Activated CD4-positive, alpha-beta memory T cell treated with anti-CD3 and anti-CD28 coated beads for 36 hours (primary cell): ENCODE results near the gene UBAC2. TPM values are rescaled to one million over a fixed set of nuclear protein-coding genes. Genes with fewer than 3 reads are reported as not detected.

Source experiments
- CTCF ChIA-PET: fragments of 350-600 bp; sonication (Branson Sonifier 250); formaldehyde crosslinking; loops from one replicate; lab custom pipeline; 2021; ENCODE audit warnings: antibody characterized with exemption, inconsistent platforms; lab: Charles Lee
- POLR2A ChIA-PET: fragments of 350-600 bp; sonication (Branson Sonifier 250); formaldehyde crosslinking; loops from one replicate; lab custom pipeline; 2021; ENCODE audit warnings: antibody characterized with exemption; lab: Charles Lee
- DNase-seq: peaks from one replicate; pipeline ENCODE4 v3.0.0-alpha.2; 2020
- H3K27ac Mint-ChIP-seq: one replicate; pipeline ENCODE4 v1.8.0; 2021; ENCODE audit warnings: mixed read lengths
- H3K27me3 Mint-ChIP-seq: one replicate; pipeline ENCODE4 v1.8.0; 2021; ENCODE audit warnings: mixed read lengths
- H3K36me3 Mint-ChIP-seq: one replicate; pipeline ENCODE4 v1.8.0; 2021; ENCODE audit warnings: mixed read lengths
- H3K4me1 Mint-ChIP-seq: one replicate; pipeline ENCODE4 v1.8.0; 2021; ENCODE audit warnings: low read depth, mixed read lengths
- H3K4me3 Mint-ChIP-seq: one replicate; pipeline ENCODE4 v1.8.0; 2021; ENCODE audit warnings: mild to moderate bottlenecking, mixed read lengths
- H3K9me3 Mint-ChIP-seq: one replicate; pipeline ENCODE4 v1.8.0; 2021; ENCODE audit warnings: mixed read lengths
- intact Hi-C: fragments of 100-400 bp; cut with micrococcal nuclease; formaldehyde crosslinking; loops from one replicate; pipeline ENCODE4 v1.15.1; 2023
- total RNA-seq, 2 experiments: library from RNA; stranded (reverse); gene quantifications; one replicate each; pipeline ENCODE4 v1.2.3, GENCODE V29; 2021

UBAC2 gene
- total RNA-seq, 2 experiments from 2014 or later: 51.8 to 54.5 TPM

- Mint-ChIP-seq H3K9me3 (no peaks in the 10 kb centered on the region), H3K4me1 (peaks cover 10% of the 10 kb centered on the region), H3K27me3 (no peaks in the 10 kb centered on the region), H3K27ac (no peak overlapping the region), H3K4me3 (no peak overlapping the region), H3K36me3 (no peaks in the 10 kb centered on the region)
- ChIA-PET CTCF (interaction anchor here (1.2 kb wide), 1 partner anchor 14 kb away, joined by 5 read pairs; no protein-coding TSS in a partner anchor), POLR2A (interaction anchor here (1.5 kb wide), 1 partner anchor 10 kb away, joined by 3 read pairs; the partner anchor contains the start of gene UBAC2)
- intact Hi-C loops: no loop called here
- no peak for DNase-seq
Measured at GRCh38 chr13:99190147-99190985, 10.3 kb upstream of the UBAC2 start.

GRCh38 chr13:99191336-99191899 is 9.2 kb upstream of the UBAC2 start:
- DNase-seq: no peak
- peaks cover 10% of the 10 kb centered on the region for H3K4me1 Mint-ChIP-seq
- intact Hi-C loops: no loop called here
- H3K27ac Mint-ChIP-seq: no peak overlapping the region
- H3K36me3 Mint-ChIP-seq: no peaks in the 10 kb centered on the region
- CTCF ChIA-PET: interaction anchor here (1.2 kb wide), 1 partner anchor 15 kb away, joined by 5 read pairs; no protein-coding TSS in a partner anchor
- POLR2A ChIA-PET: interaction anchor here (1.5 kb wide), 1 partner anchor 9 kb away, joined by 3 read pairs; the partner anchor contains the start of gene UBAC2
- no peak overlapping the region for H3K4me3 Mint-ChIP-seq
- no peaks in the 10 kb centered on the region for H3K9me3 Mint-ChIP-seq
- H3K27me3 Mint-ChIP-seq: no peaks in the 10 kb centered on the region

DNA sequence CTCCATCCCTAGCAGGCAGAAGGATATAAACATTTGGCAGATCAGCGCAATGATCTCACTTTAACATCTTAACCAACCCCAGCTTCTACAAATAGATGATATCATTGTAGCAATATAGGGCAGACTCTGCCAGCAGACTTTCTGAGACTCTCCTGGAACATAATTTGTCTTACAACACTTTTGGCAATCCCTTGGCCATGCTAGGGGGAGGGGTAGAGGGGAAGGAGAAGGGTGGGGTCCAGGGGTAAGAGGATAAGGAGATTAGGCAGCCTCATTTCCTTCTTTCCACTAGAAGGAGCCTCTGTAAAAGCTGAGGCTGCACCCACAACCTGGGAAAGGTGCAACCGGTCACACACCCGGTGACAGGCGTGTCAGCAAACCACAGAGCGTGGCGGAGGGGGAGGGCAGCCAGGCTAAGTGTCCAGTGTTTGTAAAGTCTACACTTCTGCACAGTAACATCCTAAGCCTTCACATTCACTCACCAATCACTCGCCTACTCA is 8.7 kb upstream of the UBAC2 start:
- ChIA-PET CTCF (no interaction called here), POLR2A (interaction anchor here (1.5 kb wide), 1 partner anchor 8 kb away, joined by 3 read pairs; the partner anchor contains the start of gene UBAC2)
- Mint-ChIP-seq H3K27ac (no peak overlapping the region), H3K4me1 (peaks cover 11% of the 10 kb centered on the region), H3K36me3 (no peaks in the 10 kb centered on the region), H3K9me3 (no peaks in the 10 kb centered on the region), H3K4me3 (no peak overlapping the region), H3K27me3 (no peaks in the 10 kb centered on the region)
- no peak for DNase-seq
- intact Hi-C loops: no loop called here

DNA sequence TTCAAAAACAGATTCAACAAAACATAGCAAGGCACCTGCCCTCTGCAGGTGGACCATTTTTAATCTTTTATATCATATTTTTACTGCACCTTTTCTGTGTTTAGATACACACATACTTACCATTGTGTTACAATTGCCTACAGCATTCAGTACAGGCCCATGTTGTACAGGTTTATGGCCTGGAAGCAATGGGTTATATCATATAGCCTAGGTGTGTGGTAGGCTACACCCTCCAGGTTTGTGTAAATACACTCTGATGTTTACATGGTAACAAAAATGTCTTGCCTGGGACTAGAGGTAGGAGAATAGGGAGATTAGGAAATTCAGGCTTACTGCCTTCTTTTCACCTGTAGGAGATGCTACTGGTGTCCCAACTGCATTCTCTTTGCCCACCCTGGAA is 8.2 kb upstream of the UBAC2 start:
- Mint-ChIP-seq H3K27ac (no peak overlapping the region), H3K4me3 (no peak overlapping the region), H3K36me3 (no peaks in the 10 kb centered on the region), H3K4me1 (peaks cover 15% of the 10 kb centered on the region), H3K9me3 (no peaks in the 10 kb centered on the region), H3K27me3 (no peaks in the 10 kb centered on the region)
- DNase-seq: no peak
- POLR2A ChIA-PET: interaction anchor here (1.5 kb wide), 1 partner anchor 8 kb away, joined by 3 read pairs; the partner anchor contains the start of gene UBAC2
- CTCF ChIA-PET: interaction anchor here (2.0 kb wide), 1 partner anchor 78 kb away, joined by 8 read pairs; no protein-coding TSS in a partner anchor
- intact Hi-C loops: no loop called here

DNA sequence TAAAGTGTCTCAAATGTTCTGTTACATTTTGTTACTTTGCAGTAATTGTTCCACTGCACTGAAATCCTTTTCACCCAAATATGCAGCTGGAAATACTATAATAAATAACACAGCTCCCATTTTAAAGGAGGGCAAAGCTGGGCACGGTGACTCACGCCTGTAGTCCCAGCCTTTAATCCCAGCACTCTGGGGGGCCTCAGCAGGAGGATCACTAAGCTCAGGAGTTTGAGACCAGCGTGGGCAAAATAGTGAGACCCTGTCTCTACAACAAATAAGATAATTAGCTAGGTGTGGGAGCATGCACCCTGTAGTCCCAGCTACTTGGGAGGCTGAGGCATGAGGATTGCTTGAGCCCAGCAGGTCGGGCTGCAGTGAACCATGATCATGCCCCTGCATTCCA is 7.5 kb upstream of the UBAC2 start:
- DNase-seq: no peak
- intact Hi-C loops: no loop called here
- H3K4me3 Mint-ChIP-seq: no peak overlapping the region
- no peak overlapping the region for H3K27ac Mint-ChIP-seq
- no peaks in the 10 kb centered on the region for H3K9me3 Mint-ChIP-seq
- POLR2A ChIA-PET: no interaction called here
- no peaks in the 10 kb centered on the region for H3K36me3 Mint-ChIP-seq
- peaks cover 15% of the 10 kb centered on the region for H3K4me1 Mint-ChIP-seq
- CTCF ChIA-PET: interaction anchor here (2.0 kb wide), 1 partner anchor 77 kb away, joined by 8 read pairs; no protein-coding TSS in a partner anchor
- H3K27me3 Mint-ChIP-seq: no peaks in the 10 kb centered on the region

DNA sequence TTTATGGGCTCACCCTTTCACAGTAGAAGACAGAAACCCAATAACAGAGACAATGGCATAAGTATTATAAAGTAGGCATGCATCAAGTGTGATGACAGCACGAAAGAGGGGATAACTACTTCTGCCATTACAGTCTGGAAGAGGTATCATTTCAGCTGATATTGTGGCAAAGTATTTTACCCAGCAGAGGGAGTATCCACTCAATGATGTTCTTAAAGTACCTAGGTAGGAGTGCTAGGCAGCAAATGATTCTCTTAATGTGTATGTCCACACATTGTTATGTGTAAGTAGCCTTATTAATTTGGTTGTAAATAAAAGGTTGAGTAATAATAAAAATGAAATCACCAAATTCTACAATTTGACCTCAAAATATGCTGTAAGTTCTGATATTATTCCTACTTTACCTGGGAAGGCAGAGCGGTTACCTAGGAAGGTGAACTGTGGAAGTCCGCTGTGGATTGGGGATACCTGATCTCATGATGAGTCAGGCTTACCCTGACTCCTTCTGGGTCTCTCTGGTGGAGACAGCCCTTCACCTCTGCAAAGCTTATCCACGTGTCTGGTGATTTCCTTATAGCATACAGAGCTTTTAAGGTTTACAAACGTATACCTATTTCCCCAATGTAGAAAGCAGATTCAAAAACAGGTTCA is 4.1 kb upstream of the UBAC2 start:
- H3K4me3 Mint-ChIP-seq: no peak overlapping the region
- CTCF ChIA-PET: interaction anchor here (1.0 to 3.2 kb wide), 5 partner anchors 20 to 72 kb away, joined by 3 to 18 read pairs (median 3); no protein-coding TSS in a partner anchor
- peaks cover 7% of the 10 kb centered on the region for H3K36me3 Mint-ChIP-seq
- POLR2A ChIA-PET: no interaction called here
- no peaks in the 10 kb centered on the region for H3K27me3 Mint-ChIP-seq
- H3K27ac Mint-ChIP-seq: no peak overlapping the region
- peaks cover 31% of the 10 kb centered on the region for H3K4me1 Mint-ChIP-seq
- intact Hi-C loops: no loop called here
- DNase-seq: no peak
- H3K9me3 Mint-ChIP-seq: no peaks in the 10 kb centered on the region

DNA sequence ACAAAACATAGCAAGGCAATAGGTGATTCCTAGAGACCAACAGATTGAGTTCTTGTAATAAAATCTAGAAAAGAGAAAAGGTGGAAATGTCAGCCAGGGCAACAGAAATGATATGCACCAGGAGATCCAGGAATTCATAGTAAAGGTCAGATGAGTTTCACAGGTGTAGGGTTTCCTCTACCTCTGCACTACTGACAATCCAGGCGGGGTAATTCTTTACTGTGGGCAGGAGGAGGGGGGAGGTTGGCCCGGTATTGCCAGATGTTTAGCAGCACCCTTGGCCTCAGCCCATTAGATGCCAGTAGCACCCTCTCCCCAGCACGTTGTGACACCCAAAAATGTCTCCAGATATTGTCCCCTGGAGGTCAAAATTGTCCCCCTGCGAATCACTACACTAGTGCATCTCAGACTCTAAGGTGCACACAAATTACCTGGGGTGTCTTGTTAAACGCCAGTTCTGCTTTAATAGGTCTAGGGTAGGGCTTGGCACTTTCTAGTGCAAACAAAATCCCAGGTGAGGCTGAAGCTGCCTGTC is 3.5 kb upstream of the UBAC2 start:
- no peak for DNase-seq
- intact Hi-C loops: no loop called here
- Mint-ChIP-seq H3K27me3 (no peaks in the 10 kb centered on the region), H3K36me3 (peaks cover 10% of the 10 kb centered on the region), H3K4me1 (peaks cover 28% of the 10 kb centered on the region), H3K9me3 (no peaks in the 10 kb centered on the region), H3K4me3 (no peak overlapping the region), H3K27ac (no peak overlapping the region)
- ChIA-PET POLR2A (no interaction called here), CTCF (interaction anchor here (0.8 to 3.2 kb wide), 8 partner anchors 18 to 72 kb away, joined by 3 to 18 read pairs (median 4); partner anchors contain the start of gene GPR18)

DNA sequence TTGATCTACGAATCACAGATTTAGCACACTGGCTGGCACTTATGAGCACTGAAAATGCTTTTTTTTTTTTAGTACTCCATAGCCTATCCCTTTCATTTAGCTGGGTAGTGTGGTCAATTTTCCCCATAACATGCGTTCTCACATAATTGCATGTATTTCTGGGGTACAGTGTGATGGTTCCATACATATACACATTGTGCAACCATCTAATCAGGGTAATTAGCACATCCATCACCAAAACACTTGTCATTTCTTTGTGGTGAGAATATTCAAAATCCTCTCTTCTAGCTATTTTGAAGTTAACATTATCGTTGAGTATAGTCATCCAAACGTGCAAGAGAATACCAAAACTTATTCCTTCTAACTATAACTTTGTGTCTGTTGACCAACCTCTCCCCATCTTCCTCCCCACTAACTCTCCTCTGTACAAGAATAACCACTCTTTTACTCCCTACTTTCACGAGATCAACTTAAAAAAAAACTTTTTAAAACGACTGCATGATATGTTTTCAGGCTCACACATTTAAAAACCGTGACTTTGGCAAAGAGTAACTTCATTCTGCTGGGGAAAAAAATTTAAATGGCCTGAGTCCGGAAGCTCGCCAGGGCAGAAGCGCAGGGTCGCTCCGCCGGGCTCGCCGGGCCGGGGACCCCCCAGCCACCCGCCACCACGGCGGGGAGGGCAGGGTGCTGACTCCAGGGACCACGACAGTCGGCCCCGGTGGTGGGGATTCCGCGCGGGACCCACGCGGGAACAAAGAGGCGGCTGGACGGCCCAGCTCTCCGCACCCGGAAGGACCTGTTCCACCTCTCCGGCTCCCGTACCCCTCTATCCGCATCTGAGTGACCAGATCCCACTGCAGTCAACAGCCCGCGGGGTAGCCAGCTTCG is 868 bp upstream of the UBAC2 start:
- POLR2A ChIA-PET: interaction anchor here (0.6 to 5.2 kb wide), 28 partner anchors 8 to 183 kb away, joined by 3 to 45 read pairs (median 4); partner anchors contain the start of gene GPR18
- DNase-seq: no peak
- peaks cover 51% of the 10 kb centered on the region for H3K4me1 Mint-ChIP-seq
- H3K4me3 Mint-ChIP-seq: peak overlapping the region; percentile 90
- intact Hi-C loops: loop anchor here (1.0 to 5.0 kb wide), 8 partner anchors 59 to 297 kb away; partner anchors contain the start of genes GPR18 and GPR183
- H3K27ac Mint-ChIP-seq: peak overlapping the region; percentile 90
- no peaks in the 10 kb centered on the region for H3K9me3 Mint-ChIP-seq
- CTCF ChIA-PET: interaction anchor here (0.5 to 4.5 kb wide), 19 partner anchors 13 to 259 kb away, joined by 3 to 29 read pairs (median 4); partner anchors contain the start of gene GPR18
- H3K36me3 Mint-ChIP-seq: peaks cover 20% of the 10 kb centered on the region
- no peaks in the 10 kb centered on the region for H3K27me3 Mint-ChIP-seq

DNA sequence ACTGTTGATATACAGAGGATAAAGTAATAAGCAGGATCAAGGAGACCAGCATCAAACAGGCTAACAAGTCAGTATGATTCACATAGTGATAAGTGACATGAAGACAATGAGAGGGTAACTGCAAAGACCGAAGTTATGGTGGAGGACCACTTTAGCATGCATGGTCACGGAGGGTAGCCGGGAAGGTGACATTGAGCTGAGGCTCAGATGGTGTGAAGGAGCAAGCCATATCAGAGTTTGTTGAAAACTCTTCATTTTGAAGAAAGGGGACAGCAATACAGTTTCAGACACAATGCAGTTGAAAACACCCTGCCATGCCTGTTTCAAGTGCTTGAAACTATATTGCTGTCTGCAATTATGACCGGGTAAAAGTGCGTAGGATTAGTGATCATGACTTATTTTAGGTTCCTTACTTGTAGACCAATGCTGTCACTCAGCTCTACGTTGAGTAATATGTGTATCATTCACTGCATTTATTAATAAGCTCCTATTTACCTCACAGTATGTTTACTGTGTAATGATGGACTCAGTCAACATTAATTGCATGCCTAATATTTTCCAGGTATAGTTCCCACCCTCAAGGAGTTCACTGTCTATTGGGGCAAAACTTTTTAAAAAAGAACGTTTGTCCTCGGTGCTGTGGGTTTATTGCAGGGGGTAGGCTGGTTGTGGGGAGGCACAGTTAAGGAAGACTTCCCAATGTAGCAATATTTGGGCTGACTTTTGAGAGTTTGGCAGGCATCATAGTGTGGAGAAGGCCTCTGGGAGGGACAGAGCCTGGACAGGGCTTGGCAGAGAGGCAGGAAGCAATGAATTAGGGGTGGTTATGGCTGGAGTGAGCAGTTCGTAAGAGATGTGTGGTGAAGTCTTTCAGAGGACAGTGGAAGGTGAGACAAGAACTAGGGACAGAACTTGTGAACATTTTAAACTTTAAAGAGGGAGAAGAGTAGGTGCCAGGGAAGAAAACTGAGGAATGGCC is 3.2 kb downstream of the UBAC2 start:
- peak overlapping the region; percentile 59 for H3K4me3 Mint-ChIP-seq
- H3K27ac Mint-ChIP-seq: peak overlapping the region; percentile 60
- no peak for DNase-seq
- peaks cover 78% of the 10 kb centered on the region for H3K4me1 Mint-ChIP-seq
- ChIA-PET POLR2A (interaction anchor here (0.9 to 5.2 kb wide), 9 partner anchors 11 to 79 kb away, joined by 3 to 22 read pairs (median 6); partner anchors contain the start of gene GPR18), CTCF (interaction anchor here (0.7 to 4.5 kb wide), 16 partner anchors 10 to 1471 kb away, joined by 3 to 29 read pairs (median 4); partner anchors contain the start of genes GPR18 and TMTC4)
- no peaks in the 10 kb centered on the region for H3K27me3 Mint-ChIP-seq
- intact Hi-C loops: loop anchor here (1.0 to 5.0 kb wide), 8 partner anchors 10 to 178 kb away; partner anchors contain the start of genes GPR18 and GPR183
- H3K9me3 Mint-ChIP-seq: no peaks in the 10 kb centered on the region
- H3K36me3 Mint-ChIP-seq: peaks cover 39% of the 10 kb centered on the region
